ENCODE data around the gene SPATA31C2.
A peak's percentile ranks its signal among the peaks of the same experiment; 100 is the strongest.

Gene SPATA31C2

GRCh38 chr9:88174324-88174723 is 36.0 kb upstream of the SPATA31C2 start:
- Histone ChIP-seq H3K4me1 (no peaks in the 10 kb centered on the region), H2AFZ (no peak overlapping the region), H3K36me3 (ENCODE audit: control insufficient read depth, insufficient read depth, low read length) (no peaks in the 10 kb centered on the region), H3K27ac (no peak overlapping the region), H3K4me3 (ENCODE audit: low read depth, low read length) (no peak overlapping the region), H3K9me3 (ENCODE audit: control insufficient read depth, low read length) (no peaks in the 10 kb centered on the region), H3K79me2 (no peaks in the 10 kb centered on the region), H3K4me2 (ENCODE audit: low read length) (no peak overlapping the region), H3K9ac (no peak overlapping the region), H3K27me3 (ENCODE audit: control insufficient read depth, insufficient read depth, low read length) (no peaks in the 10 kb centered on the region)
- TF ChIP-seq CTCF (IDR thresholded peaks at IDR 0.05), result no peak

DNA sequence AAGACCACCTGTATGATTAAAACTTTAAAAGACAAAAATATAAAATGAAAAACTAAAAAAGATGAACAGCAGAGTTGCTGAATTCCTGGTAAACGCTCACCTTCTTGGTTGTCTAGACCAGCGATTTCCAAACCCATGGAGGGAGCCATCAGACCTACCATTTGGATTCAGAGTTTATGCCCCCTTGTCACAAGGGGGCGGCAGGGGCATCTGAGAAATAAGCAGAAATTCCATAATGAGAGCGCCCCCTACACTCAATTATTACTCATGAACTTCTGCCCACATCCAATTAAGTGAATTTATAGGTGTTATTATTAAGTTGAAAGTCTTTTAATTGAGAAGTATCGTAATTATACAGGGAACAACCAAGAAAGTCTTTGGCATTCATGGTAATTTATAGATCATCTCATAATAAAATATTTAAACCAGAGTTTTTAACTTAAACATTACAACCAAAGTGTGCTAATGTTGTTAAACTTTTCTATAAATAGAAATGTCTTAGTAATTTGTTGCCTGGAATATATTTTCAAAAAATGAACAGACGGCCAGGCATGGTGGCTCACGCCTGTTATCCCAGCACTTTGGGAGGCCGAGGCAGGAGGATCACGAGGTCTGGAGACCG is 35.2 kb upstream of the SPATA31C2 start:
- peak; percentile 53 for TF ChIP-seq CTCF (IDR thresholded peaks at IDR 0.05)
- no peak overlapping the region for H3K9ac ChIP-seq
- H3K9me3 ChIP-seq (ENCODE audit: control insufficient read depth, low read length), result no peaks in the 10 kb centered on the region
- H3K4me2 ChIP-seq (ENCODE audit: low read length), result no peak overlapping the region
- no peak overlapping the region for H2AFZ ChIP-seq
- no peak overlapping the region for H3K27ac ChIP-seq
- no peaks in the 10 kb centered on the region for H3K79me2 ChIP-seq
- no peaks in the 10 kb centered on the region for H3K36me3 ChIP-seq (ENCODE audit: control insufficient read depth, insufficient read depth, low read length)
- no peak overlapping the region for H3K4me3 ChIP-seq (ENCODE audit: low read depth, low read length)
- H3K4me1 ChIP-seq, result no peaks in the 10 kb centered on the region
- H3K27me3 ChIP-seq (ENCODE audit: control insufficient read depth, insufficient read depth, low read length), result no peaks in the 10 kb centered on the region

DNA sequence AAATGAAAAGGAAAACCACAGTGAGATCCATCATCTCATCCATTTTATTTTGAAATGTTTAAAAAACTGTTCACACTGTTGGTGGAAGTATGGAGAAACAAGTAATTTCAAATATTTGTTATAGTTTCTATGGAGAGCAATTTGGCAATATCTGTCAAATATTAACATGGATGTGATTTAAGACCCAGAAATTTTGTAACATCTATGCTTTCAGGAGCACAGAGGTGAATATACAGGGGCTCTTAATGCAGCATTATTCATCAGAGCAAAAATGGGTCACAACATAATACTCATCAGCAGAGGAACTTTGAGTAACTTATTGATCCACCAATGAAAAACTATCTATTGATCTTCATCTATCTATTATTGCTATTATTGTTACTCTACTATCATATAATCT is 31.4 kb upstream of the SPATA31C2 start:
- no peak for TF ChIP-seq CTCF (IDR thresholded peaks at IDR 0.05)
- H3K9me3 ChIP-seq (ENCODE audit: control insufficient read depth, low read length), result no peaks in the 10 kb centered on the region
- no peaks in the 10 kb centered on the region for H3K36me3 ChIP-seq (ENCODE audit: control insufficient read depth, insufficient read depth, low read length)
- no peaks in the 10 kb centered on the region for H3K27me3 ChIP-seq (ENCODE audit: control insufficient read depth, insufficient read depth, low read length)
- H3K79me2 ChIP-seq, result no peaks in the 10 kb centered on the region
- H3K4me1 ChIP-seq, result no peaks in the 10 kb centered on the region
- H3K4me3 ChIP-seq (ENCODE audit: low read depth, low read length), result no peak overlapping the region
- no peak overlapping the region for H3K27ac ChIP-seq
- no peak overlapping the region for H3K9ac ChIP-seq
- no peak overlapping the region for H3K4me2 ChIP-seq (ENCODE audit: low read length)
- no peak overlapping the region for H2AFZ ChIP-seq

- H2AFZ ChIP-seq, result no peak overlapping the region
- no peak overlapping the region for H3K9ac ChIP-seq
- TF ChIP-seq CTCF (IDR thresholded peaks at IDR 0.05), result no peak
- H3K4me1 ChIP-seq, result no peaks in the 10 kb centered on the region
- H3K27ac ChIP-seq, result no peak overlapping the region
- no peaks in the 10 kb centered on the region for H3K9me3 ChIP-seq (ENCODE audit: control insufficient read depth, low read length)
- H3K4me3 ChIP-seq (ENCODE audit: low read depth, low read length), result no peak overlapping the region
- H3K27me3 ChIP-seq (ENCODE audit: control insufficient read depth, insufficient read depth, low read length), result no peaks in the 10 kb centered on the region
- no peaks in the 10 kb centered on the region for H3K36me3 ChIP-seq (ENCODE audit: control insufficient read depth, insufficient read depth, low read length)
- H3K4me2 ChIP-seq (ENCODE audit: low read length), result no peak overlapping the region
- no peaks in the 10 kb centered on the region for H3K79me2 ChIP-seq
Observed at GRCh38 chr9:88168564-88168963, 30.3 kb upstream of the SPATA31C2 start.

GRCh38 chr9:88166660-88167059 is 28.4 kb upstream of the SPATA31C2 start:
- Histone ChIP-seq H2AFZ (no peak overlapping the region), H3K4me3 (ENCODE audit: low read depth, low read length) (no peak overlapping the region), H3K4me2 (ENCODE audit: low read length) (no peak overlapping the region), H3K9ac (no peak overlapping the region), H3K4me1 (no peaks in the 10 kb centered on the region), H3K27ac (no peak overlapping the region), H3K36me3 (ENCODE audit: control insufficient read depth, insufficient read depth, low read length) (no peaks in the 10 kb centered on the region), H3K9me3 (ENCODE audit: control insufficient read depth, low read length) (no peaks in the 10 kb centered on the region), H3K79me2 (no peaks in the 10 kb centered on the region), H3K27me3 (ENCODE audit: control insufficient read depth, insufficient read depth, low read length) (no peaks in the 10 kb centered on the region)
- no peak for TF ChIP-seq CTCF (IDR thresholded peaks at IDR 0.05)

Measured in parathyroid adenoma (tissue), 2 donors.